GM23338 (cell line): ENCODE data around the gene ZNF497. TPM values are rescaled to one million over a fixed set of nuclear protein-coding genes. Genes with fewer than 3 reads are reported as not detected.

Experiments used
- ATAC-seq: fragments of 200-7000 bp; cut with Tn5 transposase; 3 replicates; pipeline ENCODE4 v1.9.1; 2020
- DNase-seq: peaks from one replicate; pipeline ENCODE4 v3.0.0-alpha.2; 2015; ENCODE audit warnings: low spot score
- H2AFZ ChIP-seq: fragments of 200-600 bp; sonication (generic); 2 replicates; pipeline ENCODE4 v1.8.0; 2016; ENCODE audit warnings: antibody characterized with exemption, mild to moderate bottlenecking, moderate library complexity
- H3F3A ChIP-seq: fragments of 200-600 bp; sonication (generic); replicated peaks from 2 replicates; pipeline ENCODE4 v1.8.0; 2017; ENCODE audit warnings: antibody characterized with exemption, mixed run types, low read depth
- H3K27ac ChIP-seq: fragments of 200-600 bp; sonication (generic); 2 replicates; pipeline ENCODE4 v1.6.1; 2016; ENCODE audit warnings: low read depth
- H3K27me3 ChIP-seq: fragments of 200-600 bp; sonication (generic); 2 replicates; pipeline ENCODE4 v1.8.0; 2016; ENCODE audit warnings: mild to moderate bottlenecking, mixed run types, moderate library complexity; ENCODE audit not compliant: insufficient read depth
- H3K36me3 ChIP-seq: fragments of 200-600 bp; sonication (generic); 2 replicates; pipeline ENCODE4 v1.8.0; 2016; ENCODE audit warnings: mild to moderate bottlenecking; ENCODE audit not compliant: insufficient read depth
- H3K4me1 ChIP-seq: fragments of 200-600 bp; sonication (generic); 2 replicates; pipeline ENCODE4 v1.8.0; 2016; ENCODE audit warnings: mild to moderate bottlenecking, moderate library complexity; ENCODE audit not compliant: insufficient read depth
- H3K4me2 ChIP-seq: fragments of 200-600 bp; sonication (generic); 2 replicates; pipeline ENCODE4 v1.7.1; 2017; ENCODE audit warnings: mixed run types
- H3K4me3 ChIP-seq: fragments of 200-600 bp; sonication (generic); 2 replicates; pipeline ENCODE4 v1.6.1; 2016; ENCODE audit warnings: mixed run types
- H3K79me2 ChIP-seq: fragments of 200-600 bp; sonication (generic); replicated peaks from 2 replicates; pipeline ENCODE4 v1.8.0; 2017; ENCODE audit warnings: mild to moderate bottlenecking; ENCODE audit not compliant: insufficient read depth
- H3K9me2 ChIP-seq: fragments of 200-600 bp; sonication (generic); 2 replicates; pipeline ENCODE4 v1.8.0; 2017; ENCODE audit not compliant: insufficient read depth
- H4K20me1 ChIP-seq: fragments of 200-600 bp; sonication (generic); replicated peaks from 2 replicates; pipeline ENCODE4 v1.8.0; 2017; ENCODE audit warnings: mild to moderate bottlenecking; ENCODE audit not compliant: insufficient read depth
- H3K27ac Mint-ChIP-seq: 2 replicates; pipeline ENCODE4 v1.8.0; 2020; ENCODE audit warnings: inconsistent platforms, mild to moderate bottlenecking, moderate library complexity, mixed read lengths
- H3K27me3 Mint-ChIP-seq: 3 replicates; pipeline ENCODE4 v1.8.0; 2022; ENCODE audit warnings: low read depth, mild to moderate bottlenecking, moderate library complexity, mixed read lengths, inconsistent platforms; ENCODE audit not compliant: insufficient read depth, poor library complexity
- H3K36me3 Mint-ChIP-seq: 3 replicates; pipeline ENCODE4 v1.8.0; 2021; ENCODE audit warnings: low read depth, mild to moderate bottlenecking, inconsistent platforms, moderate library complexity, mixed read lengths
- H3K4me1 Mint-ChIP-seq: 3 replicates; pipeline ENCODE4 v1.8.0; 2020; ENCODE audit warnings: mild to moderate bottlenecking, inconsistent platforms, mixed read lengths
- H3K4me3 Mint-ChIP-seq: 3 replicates; pipeline ENCODE4 v1.8.0; 2021; ENCODE audit warnings: moderate library complexity, mild to moderate bottlenecking, inconsistent platforms, mixed read lengths
- H3K9me3 Mint-ChIP-seq: 3 replicates; pipeline ENCODE4 v1.8.0; 2020; ENCODE audit warnings: moderate library complexity, mild to moderate bottlenecking, inconsistent platforms, mixed read lengths
- NANOG ChIP-seq: IDR thresholded peaks from 2 replicates; pipeline ENCODE4 v1.6.1; 2016; ENCODE audit warnings: antibody characterized with exemption, borderline replicate concordance
- POLR2AphosphoS5 ChIP-seq: IDR thresholded peaks from 2 replicates; pipeline ENCODE4 v1.6.1; 2016; ENCODE audit warnings: antibody characterized with exemption, low read depth
- ZNF331 ChIP-seq: fragments of 250-450 bp; sonication (Bioruptor Pico); IDR thresholded peaks from 2 replicates; pipeline ENCODE4 v1.5.0; 2020; ENCODE audit warnings: low read depth, mild to moderate bottlenecking, moderate library complexity
- ZNF462 ChIP-seq: fragments of 250-450 bp; sonication (Bioruptor Pico); IDR thresholded peaks from 2 replicates; pipeline ENCODE4 v1.5.0; 2020; ENCODE audit warnings: mild to moderate bottlenecking, moderate library complexity
- polyA plus RNA-seq: library from polyadenylated mRNA; unstranded; fragments of >200 nt; fragmentation: Nextera tagmentation; extraction: Ambion mirVana; gene quantifications from 2 replicates; pipeline ENCODE4 v1.2.1, GENCODE V29; 2016
- total RNA-seq: library from RNA; depleted of rRNA; stranded (reverse); fragments of >200 nt; shearing (Covaris generic); gene quantifications from 2 replicates; pipeline ENCODE4 v1.2.3, GENCODE V29; 2014
- TF ChIP-seq, protein P1 (sequence below): IDR thresholded peaks from one replicate; pipeline ENCODE4 v1.6.1; 2018; ENCODE audit warnings: antibody characterized with exemption; ENCODE audit not compliant: unreplicated experiment

The ZNF497 gene
- total and polyA plus RNA-seq, 2 experiments from 2014 or later: 0.44 to 2.0 TPM

DNA sequence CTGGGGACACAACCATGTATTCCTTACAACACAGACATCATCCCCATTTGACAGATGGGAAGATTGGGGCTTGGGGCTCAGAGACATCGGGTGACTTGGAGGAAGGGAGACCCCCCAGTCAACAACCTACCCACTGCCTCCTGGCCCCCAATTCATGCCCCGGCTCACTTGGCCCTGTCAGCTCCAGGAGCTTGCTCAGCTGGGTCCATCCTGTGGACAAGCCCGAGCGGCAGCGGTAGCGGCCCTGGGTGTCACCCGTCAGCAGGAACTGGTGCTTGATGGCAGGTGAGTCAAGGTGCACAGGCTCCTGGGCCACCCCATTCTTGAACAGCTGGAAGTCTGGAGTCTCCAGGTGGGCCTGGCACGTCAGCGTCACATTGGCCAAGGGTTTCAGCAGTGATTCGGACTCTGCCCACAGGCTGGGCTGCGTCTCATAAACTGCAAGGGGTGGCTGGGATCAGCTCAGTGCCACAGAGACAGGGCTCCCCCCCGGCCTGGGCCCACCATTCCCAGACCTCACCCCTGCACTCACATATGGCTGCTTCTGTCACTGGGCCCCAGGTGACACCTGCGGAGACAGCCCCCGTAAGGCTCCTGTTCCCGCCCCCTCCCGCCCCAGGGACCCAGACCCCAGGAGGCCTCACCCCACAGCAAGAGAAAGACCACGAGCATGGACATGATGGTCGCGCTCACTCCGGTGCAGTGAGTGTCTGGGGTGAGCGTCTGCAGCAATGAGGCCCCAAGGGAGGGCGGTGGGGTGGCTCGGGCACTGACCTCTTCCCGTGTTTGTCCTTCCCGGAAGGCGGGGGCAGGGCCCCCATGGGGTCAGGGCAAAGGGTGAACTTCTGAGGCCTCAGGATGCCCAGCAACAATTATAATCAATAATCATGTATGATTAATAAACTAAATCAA lies 9.5 kb downstream of the ZNF497 start, which contains the start of gene A1BG:
A1BG (minus strand) TSS at position 733 of the 912 bp plus-strand sequence; CDS start at position 678, 55 bp downstream.
- peaks cover 5% of the 10 kb centered on the region for H3K27me3 Mint-ChIP-seq
- no peaks in the 10 kb centered on the region; the same call in 2 of the 3 replicates for H3K36me3 Mint-ChIP-seq
- H3K9me3 Mint-ChIP-seq: no peaks in the 10 kb centered on the region
- Histone ChIP-seq H3K9me2 (no peaks in the 10 kb centered on the region), H3K27me3 (peaks cover 47% of the 10 kb centered on the region), H3K27ac (no peak within 1 kb of the TSS), H4K20me1 (no peaks in the 10 kb centered on the region; the same call in 1 of the 2 replicates), H2AFZ (no peak within 1 kb of the TSS), H3K4me1 (no peaks in the 10 kb centered on the region; the same call in 1 of the 2 replicates), H3K4me3 (no peak within 1 kb of the TSS), H3F3A (peaks cover 10% of the 10 kb centered on the region), H3K36me3 (no peaks in the 10 kb centered on the region), H3K4me2 (no peak within 1 kb of the TSS), H3K79me2 (no peaks in the 10 kb centered on the region)
- H3K4me1 Mint-ChIP-seq: peaks cover 3% of the 10 kb centered on the region; the same call in 2 of the 3 replicates
- H3K27ac Mint-ChIP-seq: no peak within 1 kb of the TSS
- DNase-seq (no peak), ATAC-seq (no peak)
- no peak within 1 kb of the TSS; the same call in 2 of the 3 replicates for H3K4me3 Mint-ChIP-seq
- TF ChIP-seq NANOG (no peak), POLR2AphosphoS5 (no peak), ZNF331 (CRISPR knock-in tag) (no peak), ZNF462 (no peak)
- TF ChIP-seq, protein P1, sequence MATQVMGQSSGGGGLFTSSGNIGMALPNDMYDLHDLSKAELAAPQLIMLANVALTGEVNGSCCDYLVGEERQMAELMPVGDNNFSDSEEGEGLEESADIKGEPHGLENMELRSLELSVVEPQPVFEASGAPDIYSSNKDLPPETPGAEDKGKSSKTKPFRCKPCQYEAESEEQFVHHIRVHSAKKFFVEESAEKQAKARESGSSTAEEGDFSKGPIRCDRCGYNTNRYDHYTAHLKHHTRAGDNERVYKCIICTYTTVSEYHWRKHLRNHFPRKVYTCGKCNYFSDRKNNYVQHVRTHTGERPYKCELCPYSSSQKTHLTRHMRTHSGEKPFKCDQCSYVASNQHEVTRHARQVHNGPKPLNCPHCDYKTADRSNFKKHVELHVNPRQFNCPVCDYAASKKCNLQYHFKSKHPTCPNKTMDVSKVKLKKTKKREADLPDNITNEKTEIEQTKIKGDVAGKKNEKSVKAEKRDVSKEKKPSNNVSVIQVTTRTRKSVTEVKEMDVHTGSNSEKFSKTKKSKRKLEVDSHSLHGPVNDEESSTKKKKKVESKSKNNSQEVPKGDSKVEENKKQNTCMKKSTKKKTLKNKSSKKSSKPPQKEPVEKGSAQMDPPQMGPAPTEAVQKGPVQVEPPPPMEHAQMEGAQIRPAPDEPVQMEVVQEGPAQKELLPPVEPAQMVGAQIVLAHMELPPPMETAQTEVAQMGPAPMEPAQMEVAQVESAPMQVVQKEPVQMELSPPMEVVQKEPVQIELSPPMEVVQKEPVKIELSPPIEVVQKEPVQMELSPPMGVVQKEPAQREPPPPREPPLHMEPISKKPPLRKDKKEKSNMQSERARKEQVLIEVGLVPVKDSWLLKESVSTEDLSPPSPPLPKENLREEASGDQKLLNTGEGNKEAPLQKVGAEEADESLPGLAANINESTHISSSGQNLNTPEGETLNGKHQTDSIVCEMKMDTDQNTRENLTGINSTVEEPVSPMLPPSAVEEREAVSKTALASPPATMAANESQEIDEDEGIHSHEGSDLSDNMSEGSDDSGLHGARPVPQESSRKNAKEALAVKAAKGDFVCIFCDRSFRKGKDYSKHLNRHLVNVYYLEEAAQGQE: no peak
